ENCODE results near the gene CNPY1.

DNA sequence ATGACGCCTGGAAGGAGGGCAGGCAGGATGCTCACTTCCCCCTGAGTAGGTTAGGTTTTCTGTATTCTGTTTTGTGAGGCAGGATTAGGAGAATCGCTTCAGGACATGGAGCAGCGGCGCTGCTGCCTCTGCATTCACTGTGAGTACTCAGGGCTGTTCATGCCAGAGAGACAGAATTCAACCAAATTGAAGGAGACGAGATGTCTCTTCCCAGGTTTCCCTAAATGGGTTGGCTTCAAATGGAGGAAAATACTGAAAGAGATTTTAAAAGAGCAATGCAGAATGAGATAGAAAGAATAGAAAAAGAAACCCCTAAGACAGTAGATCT lies 21.9 kb upstream of the CNPY1 start:
- TF ChIP-seq CTCF (conservative IDR thresholded peaks at IDR 0.05 in 1 of 2, IDR thresholded peaks at IDR 0.05 in 1 of 2; ENCODE audit: low read depth in 1 of 2, low read length in 2 of 2) (no peak), EZH2 (IDR thresholded peaks at IDR 0.05; ENCODE audit: low read length, missing control alignments) (no peak)

Data from fibroblast of lung (primary cell).